Ishikawa (cell line): ENCODE data around the gene SHMT1.

Experiments
- CEBPB ChIP-seq: IDR thresholded peaks from 2 replicates; pipeline ENCODE4 v1.6.1; 2012
- CREB1 ChIP-seq: IDR thresholded peaks from 2 replicates; pipeline ENCODE4 v1.6.1; 2012; ENCODE audit warnings: low read depth
- EGR1 ChIP-seq: IDR thresholded peaks from 2 replicates; pipeline ENCODE4 v1.6.1; 2012
- EP300 ChIP-seq: IDR thresholded peaks from 2 replicates; pipeline ENCODE4 v1.6.1; 2012; ENCODE audit warnings: borderline replicate concordance
- FOXM1 ChIP-seq: IDR thresholded peaks from 2 replicates; pipeline ENCODE4 v1.6.1; 2012; ENCODE audit warnings: low read depth, borderline replicate concordance
- NFIC ChIP-seq: IDR thresholded peaks from 2 replicates; pipeline ENCODE4 v1.6.1; 2012
- RAD21 ChIP-seq: IDR thresholded peaks from 2 replicates; pipeline ENCODE4 v1.6.1; 2012; ENCODE audit warnings: low read depth
- TAF1 ChIP-seq: IDR thresholded peaks from 2 replicates; pipeline ENCODE4 v1.6.1; 2012; ENCODE audit warnings: low read depth, mild to moderate bottlenecking
- TCF12 ChIP-seq: IDR thresholded peaks from 2 replicates; pipeline ENCODE4 v1.6.1; 2012; ENCODE audit warnings: low read depth
- TEAD4 ChIP-seq: IDR thresholded peaks from 2 replicates; pipeline ENCODE4 v1.6.1; 2012
- YY1 ChIP-seq: IDR thresholded peaks from 2 replicates; pipeline ENCODE4 v1.6.1; 2012; ENCODE audit warnings: low read depth
- ZBTB7A ChIP-seq: IDR thresholded peaks from 2 replicates; pipeline ENCODE4 v1.6.1; 2012; ENCODE audit warnings: low read depth
- TF ChIP-seq, protein P1 (sequence below): IDR thresholded peaks from 2 replicates; pipeline ENCODE4 v1.6.1; 2012
- TF ChIP-seq, protein P2 (sequence below): IDR thresholded peaks from 2 replicates; pipeline ENCODE4 v1.6.1; 2012; ENCODE audit warnings: low read depth, mild to moderate bottlenecking
- TF ChIP-seq, protein P3 (sequence below): IDR thresholded peaks from 2 replicates; pipeline ENCODE4 v1.6.1; 2012

The SHMT1 gene

DNA sequence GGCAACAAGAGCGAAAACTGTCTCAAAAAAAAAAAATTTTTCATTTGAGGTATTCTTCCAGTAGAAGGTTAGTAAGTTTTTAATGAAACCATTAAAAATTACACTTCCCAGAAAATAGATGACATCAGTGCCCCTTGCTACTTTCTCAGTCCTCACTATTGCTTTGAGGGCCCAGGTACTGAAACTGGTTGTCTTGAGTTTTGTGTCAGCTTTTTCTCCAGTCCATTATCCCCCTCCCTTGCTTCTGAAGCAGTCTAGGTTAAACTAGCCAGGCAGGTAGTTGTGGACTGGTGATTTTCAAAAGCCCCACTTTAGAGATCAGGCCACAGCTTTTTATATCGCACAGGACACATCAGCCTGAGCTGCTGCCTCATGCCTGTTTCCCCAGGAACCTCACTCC, 37.3 kb downstream of the SHMT1 start:
- TF ChIP-seq EGR1 (no peak), FOXM1 (no peak), CEBPB (no peak)
- TF ChIP-seq, protein P1, sequence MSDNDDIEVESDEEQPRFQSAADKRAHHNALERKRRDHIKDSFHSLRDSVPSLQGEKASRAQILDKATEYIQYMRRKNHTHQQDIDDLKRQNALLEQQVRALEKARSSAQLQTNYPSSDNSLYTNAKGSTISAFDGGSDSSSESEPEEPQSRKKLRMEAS = no peak

DNA sequence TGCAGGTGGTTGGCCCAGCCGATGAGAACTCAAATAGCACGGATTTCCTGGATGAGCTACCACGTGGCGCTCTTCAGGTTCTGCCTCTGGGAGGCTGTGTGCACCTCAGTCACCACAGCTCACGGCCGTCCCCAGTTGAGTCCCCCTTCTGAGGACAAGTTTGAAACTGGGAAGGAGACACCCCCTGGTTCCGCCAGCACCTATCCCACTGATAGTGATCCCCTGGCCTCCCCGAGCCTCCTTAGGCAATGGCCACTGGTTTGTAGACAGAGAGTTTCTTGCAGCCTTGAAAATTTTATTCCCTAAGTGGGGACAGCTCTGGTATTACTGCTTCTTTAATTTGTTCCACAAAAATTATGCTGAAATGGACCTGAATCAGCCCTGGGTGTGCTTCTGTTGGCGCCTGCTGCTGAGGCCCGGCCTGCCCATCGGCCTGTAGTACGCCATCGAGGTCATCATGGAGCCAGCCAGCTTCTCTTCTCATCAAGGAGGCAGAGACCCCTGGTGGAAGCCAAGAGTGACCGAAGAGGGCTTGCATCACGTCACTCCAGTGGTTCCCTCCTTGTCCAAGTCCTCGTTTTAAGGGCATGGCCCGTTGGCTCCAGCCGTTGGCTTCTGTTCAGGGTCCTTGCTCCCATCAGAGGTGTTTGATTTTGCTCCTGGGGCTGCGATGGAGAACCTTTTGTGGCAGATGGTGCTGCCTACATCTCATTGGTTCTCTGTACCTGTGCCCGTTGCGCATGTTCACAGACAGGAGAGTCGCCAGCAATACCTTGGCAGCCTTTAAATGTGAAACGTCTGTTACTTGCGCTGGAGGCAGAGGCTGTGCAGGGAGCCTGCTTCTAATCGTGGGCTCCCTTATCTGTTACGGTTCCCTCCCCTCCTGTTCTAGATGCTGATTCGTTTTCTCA, 39.0 kb downstream of the SHMT1 start:
- TF ChIP-seq FOXM1 (no peak), TEAD4 (no peak), EGR1 (no peak), ZBTB7A (no peak), RAD21 (no peak), TCF12 (no peak), CREB1 (no peak), YY1 (no peak), TAF1 (no peak), CEBPB (no peak), NFIC (no peak), EP300 (no peak)
- TF ChIP-seq, protein P1 = no peak
- TF ChIP-seq, protein P2, sequence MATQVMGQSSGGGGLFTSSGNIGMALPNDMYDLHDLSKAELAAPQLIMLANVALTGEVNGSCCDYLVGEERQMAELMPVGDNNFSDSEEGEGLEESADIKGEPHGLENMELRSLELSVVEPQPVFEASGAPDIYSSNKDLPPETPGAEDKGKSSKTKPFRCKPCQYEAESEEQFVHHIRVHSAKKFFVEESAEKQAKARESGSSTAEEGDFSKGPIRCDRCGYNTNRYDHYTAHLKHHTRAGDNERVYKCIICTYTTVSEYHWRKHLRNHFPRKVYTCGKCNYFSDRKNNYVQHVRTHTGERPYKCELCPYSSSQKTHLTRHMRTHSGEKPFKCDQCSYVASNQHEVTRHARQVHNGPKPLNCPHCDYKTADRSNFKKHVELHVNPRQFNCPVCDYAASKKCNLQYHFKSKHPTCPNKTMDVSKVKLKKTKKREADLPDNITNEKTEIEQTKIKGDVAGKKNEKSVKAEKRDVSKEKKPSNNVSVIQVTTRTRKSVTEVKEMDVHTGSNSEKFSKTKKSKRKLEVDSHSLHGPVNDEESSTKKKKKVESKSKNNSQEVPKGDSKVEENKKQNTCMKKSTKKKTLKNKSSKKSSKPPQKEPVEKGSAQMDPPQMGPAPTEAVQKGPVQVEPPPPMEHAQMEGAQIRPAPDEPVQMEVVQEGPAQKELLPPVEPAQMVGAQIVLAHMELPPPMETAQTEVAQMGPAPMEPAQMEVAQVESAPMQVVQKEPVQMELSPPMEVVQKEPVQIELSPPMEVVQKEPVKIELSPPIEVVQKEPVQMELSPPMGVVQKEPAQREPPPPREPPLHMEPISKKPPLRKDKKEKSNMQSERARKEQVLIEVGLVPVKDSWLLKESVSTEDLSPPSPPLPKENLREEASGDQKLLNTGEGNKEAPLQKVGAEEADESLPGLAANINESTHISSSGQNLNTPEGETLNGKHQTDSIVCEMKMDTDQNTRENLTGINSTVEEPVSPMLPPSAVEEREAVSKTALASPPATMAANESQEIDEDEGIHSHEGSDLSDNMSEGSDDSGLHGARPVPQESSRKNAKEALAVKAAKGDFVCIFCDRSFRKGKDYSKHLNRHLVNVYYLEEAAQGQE = no peak
- TF ChIP-seq, protein P3, sequence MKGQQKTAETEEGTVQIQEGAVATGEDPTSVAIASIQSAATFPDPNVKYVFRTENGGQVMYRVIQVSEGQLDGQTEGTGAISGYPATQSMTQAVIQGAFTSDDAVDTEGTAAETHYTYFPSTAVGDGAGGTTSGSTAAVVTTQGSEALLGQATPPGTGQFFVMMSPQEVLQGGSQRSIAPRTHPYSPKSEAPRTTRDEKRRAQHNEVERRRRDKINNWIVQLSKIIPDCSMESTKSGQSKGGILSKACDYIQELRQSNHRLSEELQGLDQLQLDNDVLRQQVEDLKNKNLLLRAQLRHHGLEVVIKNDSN = no peak

DNA sequence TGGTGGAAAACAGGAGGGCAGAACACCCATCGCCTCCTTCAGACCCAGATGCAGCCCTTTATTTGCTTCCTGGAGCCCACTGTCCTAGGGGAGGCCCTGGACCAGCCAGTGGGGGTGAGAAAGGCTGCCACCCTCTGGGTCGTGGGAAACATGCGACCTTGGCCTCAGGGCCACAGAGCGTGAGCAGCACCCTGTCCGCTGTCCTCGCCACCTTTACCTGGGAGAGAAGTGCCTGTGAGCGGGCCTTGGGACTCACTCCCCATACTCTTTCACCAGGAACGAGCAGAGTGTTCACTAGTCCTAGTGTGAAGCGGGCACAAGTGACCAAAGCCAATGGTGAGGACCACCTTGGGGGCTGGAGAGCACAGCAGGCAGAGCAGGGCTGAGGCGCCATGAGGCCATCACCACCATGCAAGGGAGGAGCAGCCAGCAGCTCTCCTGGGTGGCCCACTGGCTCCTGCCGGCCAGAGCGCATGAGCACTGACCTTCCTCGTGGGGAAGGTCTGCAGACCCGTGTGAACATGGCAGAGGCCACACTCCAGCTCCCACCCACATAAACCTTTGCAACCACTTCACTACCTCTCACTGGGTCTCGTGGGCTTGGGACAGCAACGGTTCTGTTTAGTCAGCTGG, 39.7 kb downstream of the SHMT1 start:
- TF ChIP-seq TCF12 = no peak
- TF ChIP-seq NFIC = no peak
- no peak for TF ChIP-seq CEBPB
- TF ChIP-seq, protein P2 = no peak
- no peak for TF ChIP-seq YY1
- TF ChIP-seq EP300 = no peak
- no peak for TF ChIP-seq RAD21
- TF ChIP-seq CREB1 = no peak
- TF ChIP-seq TEAD4 = no peak
- TF ChIP-seq, protein P1 = no peak
- TF ChIP-seq EGR1 = no peak
- TF ChIP-seq, protein P3 = no peak
- TF ChIP-seq TAF1 = no peak

DNA sequence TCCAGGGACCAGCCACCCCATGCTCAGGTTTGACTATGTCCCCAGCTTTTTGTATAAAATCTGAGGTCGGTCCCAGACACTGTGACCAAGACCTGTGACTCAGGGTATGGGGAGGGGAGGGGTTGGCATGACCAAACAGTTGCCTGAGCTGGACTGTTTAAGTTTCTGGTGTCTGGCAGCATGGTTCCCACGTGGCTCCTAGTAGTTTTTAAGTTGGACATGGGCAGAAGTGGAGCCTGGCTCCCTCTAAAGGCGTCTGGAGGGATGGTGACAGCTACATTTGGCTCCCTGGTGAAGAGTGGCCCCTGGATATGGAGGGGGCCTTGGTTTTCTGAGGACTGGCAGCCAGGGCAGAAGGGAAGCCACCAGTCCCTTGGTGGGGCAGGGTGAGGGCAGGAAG, 40.3 kb downstream of the SHMT1 start:
- TF ChIP-seq FOXM1 (no peak), EGR1 (no peak), TEAD4 (no peak)

DNA sequence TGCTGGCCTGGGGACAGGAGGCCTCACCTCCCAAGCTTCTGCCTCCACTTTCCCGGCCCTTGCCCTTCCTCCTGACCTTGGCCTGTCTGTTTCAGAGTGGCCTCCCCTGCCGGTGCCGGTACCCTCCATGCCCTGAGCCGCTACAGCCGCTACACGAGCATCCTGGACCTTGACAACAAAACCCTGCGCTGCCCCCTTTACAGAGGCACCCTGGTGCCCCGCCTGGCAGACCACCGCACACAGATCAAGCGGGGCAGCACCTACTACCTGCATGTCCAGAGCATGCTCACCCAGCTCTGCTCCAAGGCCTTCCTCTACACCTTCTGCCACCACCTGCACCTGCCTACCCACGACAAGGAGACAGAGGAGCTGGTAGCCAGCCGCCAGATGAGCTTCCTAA, 40.8 kb downstream of the SHMT1 start:
- no peak for TF ChIP-seq FOXM1
- TF ChIP-seq ZBTB7A = no peak
- no peak for TF ChIP-seq CEBPB
- TF ChIP-seq CREB1 = no peak
- TF ChIP-seq EGR1 = no peak
- no peak for TF ChIP-seq TCF12
- TF ChIP-seq YY1 = no peak
- no peak for TF ChIP-seq EP300
- TF ChIP-seq TAF1 = no peak
- TF ChIP-seq, protein P2 = no peak
- TF ChIP-seq, protein P3 = no peak
- TF ChIP-seq RAD21 = no peak
- TF ChIP-seq, protein P1 = no peak
- TF ChIP-seq TEAD4 = no peak
- no peak for TF ChIP-seq NFIC
